ENCODE data around the gene TM9SF2.

The TM9SF2 gene

GRCh38 chr13:99587893-99588606 lies 86.8 kb downstream of the TM9SF2 start:
- ChIA-PET CTCF (interaction anchor here (0.6 to 0.9 kb wide), 2 partner anchors 152 to 1003 kb away, joined by 3 to 7 read pairs; no protein-coding TSS in a partner anchor), POLR2A (no interaction called here)
- no peak for DNase-seq (ENCODE audit: extremely low spot score)
- no peak for TF ChIP-seq L3MBTL2 (conservative IDR thresholded peaks at IDR 0.05)
- no peak for TF ChIP-seq HDGF (IDR thresholded peaks at IDR 0.05; ENCODE audit: borderline replicate concordance)
- no peak for TF ChIP-seq TARDBP (IDR thresholded peaks at IDR 0.05)
- TF ChIP-seq LEF1 (IDR thresholded peaks at IDR 0.05; ENCODE audit: borderline replicate concordance) = no peak
- TF ChIP-seq SP1 (IDR thresholded peaks at IDR 0.05) = no peak
- no peak for TF ChIP-seq FOXA1 (IDR thresholded peaks at IDR 0.05)
- TF ChIP-seq ARNT (IDR thresholded peaks at IDR 0.05) = no peak
- no peak for TF ChIP-seq FOXM1 (IDR thresholded peaks at IDR 0.05; ENCODE audit: borderline replicate concordance)
- TF ChIP-seq BHLHE40 (IDR thresholded peaks at IDR 0.05; ENCODE audit: borderline replicate concordance) = no peak
- no peak for TF ChIP-seq SUZ12 (IDR thresholded peaks at IDR 0.05)
- no peak for TF ChIP-seq ELF4 (IDR thresholded peaks at IDR 0.05)
- no peak for TF ChIP-seq FOXK2 (IDR thresholded peaks at IDR 0.05)
- no peak for TF ChIP-seq CTBP1 (IDR thresholded peaks at IDR 0.05; ENCODE audit: borderline replicate concordance)
- no peak for TF ChIP-seq ZNF384 (IDR thresholded peaks at IDR 0.05)
- TF ChIP-seq PKNOX1 (IDR thresholded peaks at IDR 0.05) = no peak
- TF ChIP-seq NFRKB (IDR thresholded peaks at IDR 0.05) = no peak

- TF ChIP-seq L3MBTL2 (conservative IDR thresholded peaks at IDR 0.05) = no peak
- ChIA-PET CTCF (no interaction called here), POLR2A (no interaction called here)
- DNase-seq (ENCODE audit: extremely low spot score) = no peak
Observed at GRCh38 chr13:99589575-99589974, 88.3 kb downstream of the TM9SF2 start.

GRCh38 chr13:99590519-99591011 lies 89.3 kb downstream of the TM9SF2 start:
- CTCF ChIA-PET = interaction anchor here (0.7 kb wide), 1 partner anchor 335 kb away, joined by 4 read pairs; no protein-coding TSS in a partner anchor

GRCh38 chr13:99596180-99596579 lies 94.9 kb downstream of the TM9SF2 start:
- TF ChIP-seq NFRKB (IDR thresholded peaks at IDR 0.05) = no peak
- TF ChIP-seq CTBP1 (IDR thresholded peaks at IDR 0.05; ENCODE audit: borderline replicate concordance) = no peak
- no peak for TF ChIP-seq FOXA1 (IDR thresholded peaks at IDR 0.05)
- TF ChIP-seq SUZ12 (IDR thresholded peaks at IDR 0.05) = no peak
- TF ChIP-seq SP1 (IDR thresholded peaks at IDR 0.05) = no peak
- no peak for TF ChIP-seq BHLHE40 (IDR thresholded peaks at IDR 0.05; ENCODE audit: borderline replicate concordance)
- no peak for TF ChIP-seq ELF4 (IDR thresholded peaks at IDR 0.05)
- TF ChIP-seq HDGF (IDR thresholded peaks at IDR 0.05; ENCODE audit: borderline replicate concordance) = no peak
- no peak for TF ChIP-seq PKNOX1 (IDR thresholded peaks at IDR 0.05)
- TF ChIP-seq LEF1 (IDR thresholded peaks at IDR 0.05; ENCODE audit: borderline replicate concordance) = no peak
- TF ChIP-seq L3MBTL2 (conservative IDR thresholded peaks at IDR 0.05) = no peak
- TF ChIP-seq FOXM1 (IDR thresholded peaks at IDR 0.05; ENCODE audit: borderline replicate concordance) = no peak
- POLR2A ChIA-PET = no interaction called here
- DNase-seq (ENCODE audit: extremely low spot score) = no peak
- CTCF ChIA-PET = no interaction called here

More at GRCh38 chr13:99590519-99591011, 89.3 kb downstream of the TM9SF2 start:
- DNase-seq (ENCODE audit: extremely low spot score) = no peak
- POLR2A ChIA-PET = no interaction called here
- TF ChIP-seq SUZ12 (IDR thresholded peaks at IDR 0.05) (no peak), HDGF (IDR thresholded peaks at IDR 0.05; ENCODE audit: borderline replicate concordance) (no peak), FOXA1 (IDR thresholded peaks at IDR 0.05) (no peak), NFRKB (IDR thresholded peaks at IDR 0.05) (no peak), LEF1 (IDR thresholded peaks at IDR 0.05; ENCODE audit: borderline replicate concordance) (no peak), TARDBP (IDR thresholded peaks at IDR 0.05) (no peak), BHLHE40 (IDR thresholded peaks at IDR 0.05; ENCODE audit: borderline replicate concordance) (no peak), ELF4 (IDR thresholded peaks at IDR 0.05) (no peak), FOXK2 (IDR thresholded peaks at IDR 0.05) (no peak), ARNT (IDR thresholded peaks at IDR 0.05) (no peak), PKNOX1 (IDR thresholded peaks at IDR 0.05) (no peak), CTBP1 (IDR thresholded peaks at IDR 0.05; ENCODE audit: borderline replicate concordance) (no peak), SP1 (IDR thresholded peaks at IDR 0.05) (no peak)

GRCh38 chr13:99600318-99600717 lies 99.0 kb downstream of the TM9SF2 start:
- no peak for DNase-seq (ENCODE audit: extremely low spot score)
- TF ChIP-seq SUZ12 (IDR thresholded peaks at IDR 0.05) = no peak
- no peak for TF ChIP-seq HDGF (IDR thresholded peaks at IDR 0.05; ENCODE audit: borderline replicate concordance)
- no peak for TF ChIP-seq ZNF384 (IDR thresholded peaks at IDR 0.05)
- no peak for TF ChIP-seq PKNOX1 (IDR thresholded peaks at IDR 0.05)
- no peak for TF ChIP-seq ARNT (IDR thresholded peaks at IDR 0.05)
- no peak for TF ChIP-seq ELF4 (IDR thresholded peaks at IDR 0.05)
- no peak for TF ChIP-seq FOXA1 (IDR thresholded peaks at IDR 0.05)
- no peak for TF ChIP-seq NFRKB (IDR thresholded peaks at IDR 0.05)
- TF ChIP-seq FOXK2 (IDR thresholded peaks at IDR 0.05) = no peak
- TF ChIP-seq BHLHE40 (IDR thresholded peaks at IDR 0.05; ENCODE audit: borderline replicate concordance) = no peak
- TF ChIP-seq LEF1 (IDR thresholded peaks at IDR 0.05; ENCODE audit: borderline replicate concordance) = no peak
- TF ChIP-seq TARDBP (IDR thresholded peaks at IDR 0.05) = no peak
- no peak for TF ChIP-seq L3MBTL2 (conservative IDR thresholded peaks at IDR 0.05)
- TF ChIP-seq SP1 (IDR thresholded peaks at IDR 0.05) = no peak
- TF ChIP-seq FOXM1 (IDR thresholded peaks at IDR 0.05; ENCODE audit: borderline replicate concordance) = no peak
- TF ChIP-seq CTBP1 (IDR thresholded peaks at IDR 0.05; ENCODE audit: borderline replicate concordance) = no peak
- POLR2A ChIA-PET = no interaction called here
- CTCF ChIA-PET = interaction anchor here (0.6 to 1.0 kb wide), 4 partner anchors 10 to 316 kb away, joined by 3 to 6 read pairs (median 3); no protein-coding TSS in a partner anchor

Data from HEK293T (cell line).